ENCODE results near the gene SALL1.

The SALL1 gene

GRCh38 chr16:51093726-51094280, 57.3 kb downstream of the SALL1 start:
- no peak for FAIRE-seq
- no peak for TF ChIP-seq POLR2A (IDR thresholded peaks at IDR 0.05; ENCODE audit: low read depth, low read length)
- TF ChIP-seq TAF1 (IDR thresholded peaks at IDR 0.05; ENCODE audit: low read depth, low read length), result no peak
- no peak for TF ChIP-seq POLR2AphosphoS5 (IDR thresholded peaks at IDR 0.05; ENCODE audit: low read depth, low read length)
- no peak for TF ChIP-seq POU2F2 (IDR thresholded peaks at IDR 0.05; ENCODE audit: low read depth, low read length)
- TF ChIP-seq PAX5 (IDR thresholded peaks at IDR 0.05; ENCODE audit: insufficient read depth, low read length, severe bottlenecking), result no peak
- DNase-seq (ENCODE audit: insufficient read length, low spot score), result no peak
